HepG2 (cell line): ENCODE measurements around the gene ELL3. TPM values are rescaled to one million over a fixed set of nuclear protein-coding genes. Genes with fewer than 3 reads are reported as not detected.
A peak's percentile ranks its signal among the peaks of the same experiment; 100 is the strongest.

Experiments
- AGO2 ChIP-seq: fragments of 200-400 bp; formaldehyde crosslinking; optimal IDR thresholded peaks from 2 replicates; pipeline ENCODE3; 2017; ENCODE audit warnings: mild to moderate bottlenecking, low read depth, low read length, moderate library complexity
- MIER2 ChIP-seq: IDR thresholded peaks from 2 replicates; pipeline ENCODE4 v1.6.1; 2016; ENCODE audit warnings: missing biosample characterization, missing genetic modification reagents
- NCOA5 ChIP-seq: sonication (generic); formaldehyde crosslinking; IDR thresholded peaks from 2 replicates; pipeline ENCODE4 v1.4.0; 2020; ENCODE audit warnings: missing genetic modification reagents
- NFE2 ChIP-seq: sonication (generic); formaldehyde crosslinking; IDR thresholded peaks from 2 replicates; pipeline ENCODE4 v1.4.0; 2020; ENCODE audit warnings: missing genetic modification reagents
- NONO ChIP-seq, 2 experiments: fragments of 450-650 bp in 1 of 2; sonication (generic) in 1 of 2; formaldehyde crosslinking in 1 of 2; IDR thresholded peaks in 1 of 2; conservative IDR thresholded peaks in 1 of 2; 2 replicates each; pipeline versions ENCODE4 v1.6.1 to v1.8.0; 2017 to 2022; ENCODE audit warnings: mild to moderate bottlenecking in 1 of 2, missing genetic modification reagents in 1 of 2, moderate library complexity in 1 of 2
- PHF8 ChIP-seq: sonication (generic); formaldehyde crosslinking; IDR thresholded peaks from 2 replicates; pipeline ENCODE4 v1.5.0; 2020; ENCODE audit warnings: missing genetic modification reagents
- PRMT3 ChIP-seq: sonication (generic); formaldehyde crosslinking; IDR thresholded peaks from 2 replicates; pipeline ENCODE4 v1.8.1; 2022; ENCODE audit warnings: low read depth, mild to moderate bottlenecking, moderate library complexity, missing genetic modification reagents, borderline replicate concordance
- SALL1 ChIP-seq: sonication (generic); formaldehyde crosslinking; IDR thresholded peaks from 2 replicates; pipeline ENCODE4 v1.8.0; 2022; ENCODE audit warnings: mild to moderate bottlenecking, missing genetic modification reagents
- ZBTB42 ChIP-seq: sonication (generic); formaldehyde crosslinking; IDR thresholded peaks from 2 replicates; pipeline ENCODE4 v1.5.0; 2020; ENCODE audit warnings: mild to moderate bottlenecking, missing genetic modification reagents
- ZNF275 ChIP-seq: sonication (generic); formaldehyde crosslinking; IDR thresholded peaks from 2 replicates; pipeline ENCODE4 v1.8.0; 2022; ENCODE audit warnings: missing genetic modification reagents, mild to moderate bottlenecking, inconsistent platforms, borderline replicate concordance
- ZNF414 ChIP-seq: sonication (generic); formaldehyde crosslinking; IDR thresholded peaks from 2 replicates; pipeline ENCODE4 v1.5.0; 2020; ENCODE audit warnings: missing genetic modification reagents
- ZNF605 ChIP-seq: sonication (generic); formaldehyde crosslinking; IDR thresholded peaks from 2 replicates; pipeline ENCODE4 v1.8.0; 2022; ENCODE audit warnings: mild to moderate bottlenecking, missing genetic modification reagents
- ZNF747 ChIP-seq: sonication (generic); formaldehyde crosslinking; IDR thresholded peaks from 2 replicates; pipeline ENCODE4 v1.8.1; 2023; ENCODE audit warnings: missing genetic modification reagents, mild to moderate bottlenecking, borderline replicate concordance
- ZNF749 ChIP-seq: sonication (generic); formaldehyde crosslinking; IDR thresholded peaks from 2 replicates; pipeline ENCODE4 v1.8.0; 2022; ENCODE audit warnings: mild to moderate bottlenecking, missing genetic modification reagents, moderate library complexity, borderline replicate concordance
- ZNF788 ChIP-seq: sonication (generic); formaldehyde crosslinking; IDR thresholded peaks from 2 replicates; pipeline ENCODE4 v1.5.0; 2020; ENCODE audit warnings: mild to moderate bottlenecking, missing genetic modification reagents, borderline replicate concordance
- polyA plus RNA-seq, 8 experiments: library from polyadenylated mRNA; depleted of rRNA in 3 of 8; stranded (reverse) in 7 of 8; unstranded in 1 of 8; fragments of >200 nt; fragmentation: Illumina TruSeq in 4 of 8; extraction: Trizol in 4 of 8; gene quantifications; 2 replicates each; pipeline versions ENCODE4 v1.2.1 to v1.2.3, GENCODE V29; 2011 to 2016; ENCODE audit warnings: low read depth in 4 of 8, missing spikeins in 1 of 8, mixed read lengths in 1 of 8; ENCODE audit not compliant: insufficient read depth in 1 of 8
- total RNA-seq, 5 experiments: library from RNA; depleted of rRNA; stranded (reverse); fragments of >200 nt; fragmentation: Illumina TruSeq; extraction: Trizol; gene quantifications; 2 replicates each; pipeline ENCODE4 v1.2.3, GENCODE V29; 2016; ENCODE audit warnings: low read depth in 1 of 5
- TF ChIP-seq, protein P1 (sequence below): IDR thresholded peaks from 2 replicates; pipeline ENCODE4 v1.6.1; 2016; ENCODE audit warnings: missing compliant biosample characterization, missing genetic modification reagents, borderline replicate concordance
- TF ChIP-seq, protein P2 (sequence below): IDR thresholded peaks from 2 replicates; pipeline ENCODE4 v1.6.1; 2016; ENCODE audit warnings: low read depth, borderline replicate concordance
- TF ChIP-seq, protein P3 (sequence below): sonication (generic); formaldehyde crosslinking; conservative IDR thresholded peaks from 2 replicates; pipeline ENCODE4 v1.4.0; 2020; ENCODE audit warnings: missing genetic modification reagents

Gene ELL3
- total and polyA plus RNA-seq, 2 of the 13 experiments (the other 11 are each of a cell fraction or from before 2014, with no cell fraction given), result 6.1 to 8.8 TPM

GRCh38 chr15:43776101-43776717 is 557 bp downstream of the ELL3 start (continued):
- TF ChIP-seq ZNF414 (peak; percentile 1; the same call in 1 of the 2 replicates), AGO2 (peak; percentile 63), SALL1 (CRISPR knock-in tag) (peak; percentile 30; the same call in 1 of the 2 replicates), ZNF605 (0 out of 2 replicates have a peak, but pooled peaks have one; percentile 21), ZNF749 (CRISPR knock-in tag) (peak; percentile 70; the same call in 1 of the 2 replicates), ZBTB42 (CRISPR knock-in tag) (peak; percentile 84; the same call in 1 of the 2 replicates), NCOA5 (CRISPR knock-in tag) (no peak), NONO (IDR thresholded peaks at IDR 0.05) (no peak), NONO (CRISPR knock-in tag; conservative IDR thresholded peaks at IDR 0.05) (peak; percentile 78), ZNF747 (CRISPR knock-in tag) (peak; percentile 46; the same call in 1 of the 2 replicates), PHF8 (CRISPR knock-in tag) (no peak), ZNF788 (CRISPR knock-in tag) (0 out of 2 replicates have a peak, but pooled peaks have one; percentile 24), NFE2 (CRISPR knock-in tag) (no peak), MIER2 (0 out of 2 replicates have a peak, but pooled peaks have one; percentile 24), PRMT3 (CRISPR knock-in tag) (peak; percentile 52; the same call in 1 of the 2 replicates), ZNF275 (CRISPR knock-in tag) (0 out of 2 replicates have a peak, but pooled peaks have one; percentile 20)
- TF ChIP-seq, protein P1, sequence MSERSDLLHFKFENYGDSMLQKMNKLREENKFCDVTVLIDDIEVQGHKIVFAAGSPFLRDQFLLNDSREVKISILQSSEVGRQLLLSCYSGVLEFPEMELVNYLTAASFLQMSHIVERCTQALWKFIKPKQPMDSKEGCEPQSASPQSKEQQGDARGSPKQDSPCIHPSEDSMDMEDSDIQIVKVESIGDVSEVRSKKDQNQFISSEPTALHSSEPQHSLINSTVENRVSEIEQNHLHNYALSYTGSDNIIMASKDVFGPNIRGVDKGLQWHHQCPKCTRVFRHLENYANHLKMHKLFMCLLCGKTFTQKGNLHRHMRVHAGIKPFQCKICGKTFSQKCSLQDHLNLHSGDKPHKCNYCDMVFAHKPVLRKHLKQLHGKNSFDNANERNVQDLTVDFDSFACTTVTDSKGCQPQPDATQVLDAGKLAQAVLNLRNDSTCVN (CRISPR knock-in tag), result peak; percentile 50; the same call in 1 of the 2 replicates
- TF ChIP-seq, protein P2, sequence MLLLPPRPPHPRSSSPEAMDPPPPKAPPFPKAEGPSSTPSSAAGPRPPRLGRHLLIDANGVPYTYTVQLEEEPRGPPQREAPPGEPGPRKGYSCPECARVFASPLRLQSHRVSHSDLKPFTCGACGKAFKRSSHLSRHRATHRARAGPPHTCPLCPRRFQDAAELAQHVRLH (CRISPR knock-in tag), result peak; percentile 19; the same call in 1 of the 2 replicates
- TF ChIP-seq, protein P3, sequence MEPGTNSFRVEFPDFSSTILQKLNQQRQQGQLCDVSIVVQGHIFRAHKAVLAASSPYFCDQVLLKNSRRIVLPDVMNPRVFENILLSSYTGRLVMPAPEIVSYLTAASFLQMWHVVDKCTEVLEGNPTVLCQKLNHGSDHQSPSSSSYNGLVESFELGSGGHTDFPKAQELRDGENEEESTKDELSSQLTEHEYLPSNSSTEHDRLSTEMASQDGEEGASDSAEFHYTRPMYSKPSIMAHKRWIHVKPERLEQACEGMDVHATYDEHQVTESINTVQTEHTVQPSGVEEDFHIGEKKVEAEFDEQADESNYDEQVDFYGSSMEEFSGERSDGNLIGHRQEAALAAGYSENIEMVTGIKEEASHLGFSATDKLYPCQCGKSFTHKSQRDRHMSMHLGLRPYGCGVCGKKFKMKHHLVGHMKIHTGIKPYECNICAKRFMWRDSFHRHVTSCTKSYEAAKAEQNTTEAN, result no peak
